ENCODE results near the gene BIRC6.
"Not testable (repeated sequence)": the region's sequence is repeated elsewhere in the genome, so short reads cannot be mapped to it uniquely, and the experiment has no call there.

The BIRC6 gene

GRCh38 chr2:32329180-32329980 is 27.4 kb upstream of the BIRC6 start:
- not testable (repeated sequence) for H3K4me2 ChIP-seq (ENCODE audit: low read depth, low read length, poor library complexity, severe bottlenecking); H3K4me3 ChIP-seq (ENCODE audit: low read length, poor library complexity, severe bottlenecking); H3K36me3 ChIP-seq (ENCODE audit: insufficient read depth, low read length); H2AFZ ChIP-seq (ENCODE audit: low read length); H3K4me1 ChIP-seq (ENCODE audit: insufficient read depth, low read length, poor library complexity, severe bottlenecking); H3F3A ChIP-seq (ENCODE audit: low read depth); H3K9me3 ChIP-seq (ENCODE audit: insufficient read depth, low read depth, low read length); H3K9ac ChIP-seq (ENCODE audit: low read depth, low read length, poor library complexity, severe bottlenecking); H3K9me2 ChIP-seq (replicated peaks; ENCODE audit: low read depth, low read length); H3K27me3 ChIP-seq (ENCODE audit: insufficient read depth, low read length, poor library complexity, severe bottlenecking); H3K79me2 ChIP-seq (ENCODE audit: insufficient read depth, low read length); H4K20me1 ChIP-seq (ENCODE audit: insufficient read depth, low read length, poor library complexity, severe bottlenecking)

GRCh38 chr2:32330136-32330535 is 26.7 kb upstream of the BIRC6 start:
- H3K9ac ChIP-seq (ENCODE audit: low read depth, low read length, poor library complexity, severe bottlenecking) = no peak overlapping the region
- no peaks in the 10 kb centered on the region for H4K20me1 ChIP-seq (ENCODE audit: insufficient read depth, low read length, poor library complexity, severe bottlenecking)
- no peak overlapping the region for H2AFZ ChIP-seq (ENCODE audit: low read length)
- no peak overlapping the region for H3K4me2 ChIP-seq (ENCODE audit: low read depth, low read length, poor library complexity, severe bottlenecking)
- TF ChIP-seq EZH2phosphoT487 (IDR thresholded peaks at IDR 0.05; ENCODE audit: borderline replicate concordance) (no peak), CTCF (conservative IDR thresholded peaks at IDR 0.05; ENCODE audit: low read length) (no peak)
- no peak overlapping the region for H3K4me3 ChIP-seq (ENCODE audit: low read length, poor library complexity, severe bottlenecking)
- no peaks in the 10 kb centered on the region for H3K4me1 ChIP-seq (ENCODE audit: insufficient read depth, low read length, poor library complexity, severe bottlenecking)
- H3K9me3 ChIP-seq (ENCODE audit: insufficient read depth, low read depth, low read length) = no peaks in the 10 kb centered on the region
- H3F3A ChIP-seq (ENCODE audit: low read depth) = no peaks in the 10 kb centered on the region
- no peaks in the 10 kb centered on the region for H3K9me2 ChIP-seq (replicated peaks; ENCODE audit: low read depth, low read length)
- no peaks in the 10 kb centered on the region for H3K27me3 ChIP-seq (ENCODE audit: insufficient read depth, low read length, poor library complexity, severe bottlenecking)
- no peaks in the 10 kb centered on the region for H3K36me3 ChIP-seq (ENCODE audit: insufficient read depth, low read length)
- no peaks in the 10 kb centered on the region for H3K79me2 ChIP-seq (ENCODE audit: insufficient read depth, low read length)

GRCh38 chr2:32342801-32343200 is 14.0 kb upstream of the BIRC6 start:
- Histone ChIP-seq H3K9ac (ENCODE audit: low read depth, low read length, poor library complexity, severe bottlenecking) (no peak overlapping the region), H3K27me3 (ENCODE audit: insufficient read depth, low read length, poor library complexity, severe bottlenecking) (no peaks in the 10 kb centered on the region), H3F3A (ENCODE audit: low read depth) (no peaks in the 10 kb centered on the region), H2AFZ (ENCODE audit: low read length) (no peak overlapping the region), H3K4me2 (ENCODE audit: low read depth, low read length, poor library complexity, severe bottlenecking) (no peak overlapping the region), H3K9me3 (ENCODE audit: insufficient read depth, low read depth, low read length) (no peaks in the 10 kb centered on the region), H3K36me3 (ENCODE audit: insufficient read depth, low read length) (no peaks in the 10 kb centered on the region), H3K4me3 (ENCODE audit: low read length, poor library complexity, severe bottlenecking) (no peak overlapping the region), H3K4me1 (ENCODE audit: insufficient read depth, low read length, poor library complexity, severe bottlenecking) (no peaks in the 10 kb centered on the region), H4K20me1 (ENCODE audit: insufficient read depth, low read length, poor library complexity, severe bottlenecking) (no peaks in the 10 kb centered on the region), H3K79me2 (ENCODE audit: insufficient read depth, low read length) (no peaks in the 10 kb centered on the region), H3K9me2 (replicated peaks; ENCODE audit: low read depth, low read length) (no peaks in the 10 kb centered on the region)
- no peak for TF ChIP-seq CTCF (conservative IDR thresholded peaks at IDR 0.05; ENCODE audit: low read length)
- TF ChIP-seq EZH2phosphoT487 (IDR thresholded peaks at IDR 0.05; ENCODE audit: borderline replicate concordance) = no peak

GRCh38 chr2:32350797-32351196 is 6.0 kb upstream of the BIRC6 start:
- H3K4me3 ChIP-seq (ENCODE audit: low read length, poor library complexity, severe bottlenecking); H3K9ac ChIP-seq (ENCODE audit: low read depth, low read length, poor library complexity, severe bottlenecking); H3K79me2 ChIP-seq (ENCODE audit: insufficient read depth, low read length); H3K9me2 ChIP-seq (replicated peaks; ENCODE audit: low read depth, low read length); H2AFZ ChIP-seq (ENCODE audit: low read length); H3K36me3 ChIP-seq (ENCODE audit: insufficient read depth, low read length); H3K4me2 ChIP-seq (ENCODE audit: low read depth, low read length, poor library complexity, severe bottlenecking); H3K9me3 ChIP-seq (ENCODE audit: insufficient read depth, low read depth, low read length); H3F3A ChIP-seq (ENCODE audit: low read depth); H3K27me3 ChIP-seq (ENCODE audit: insufficient read depth, low read length, poor library complexity, severe bottlenecking); H3K4me1 ChIP-seq (ENCODE audit: insufficient read depth, low read length, poor library complexity, severe bottlenecking); H4K20me1 ChIP-seq (ENCODE audit: insufficient read depth, low read length, poor library complexity, severe bottlenecking): not testable (repeated sequence)
